Hepatocyte (in vitro differentiated cells): ENCODE measurements around the gene MYRF.

ENCODE experiments used
- CTCF ChIP-seq: fragments of 200-600 bp; sonication (generic); IDR thresholded peaks from 2 replicates; pipeline ENCODE4 v1.5.1; 2016; ENCODE audit warnings: antibody characterized with exemption, mild to moderate bottlenecking; ENCODE audit not compliant: poor library complexity
- EZH2 ChIP-seq: fragments of 200-600 bp; sonication (generic); IDR thresholded peaks from 2 replicates; pipeline ENCODE4 v1.6.1; 2016; ENCODE audit warnings: antibody characterized with exemption, mild to moderate bottlenecking, borderline replicate concordance
- EZH2phosphoT487 ChIP-seq: fragments of 200-600 bp; sonication (generic); IDR thresholded peaks from one replicate; pipeline ENCODE4 v1.6.1; 2018; ENCODE audit warnings: antibody characterized with exemption, mild to moderate bottlenecking, low read depth, moderate library complexity; ENCODE audit not compliant: unreplicated experiment, severe bottlenecking

DNA sequence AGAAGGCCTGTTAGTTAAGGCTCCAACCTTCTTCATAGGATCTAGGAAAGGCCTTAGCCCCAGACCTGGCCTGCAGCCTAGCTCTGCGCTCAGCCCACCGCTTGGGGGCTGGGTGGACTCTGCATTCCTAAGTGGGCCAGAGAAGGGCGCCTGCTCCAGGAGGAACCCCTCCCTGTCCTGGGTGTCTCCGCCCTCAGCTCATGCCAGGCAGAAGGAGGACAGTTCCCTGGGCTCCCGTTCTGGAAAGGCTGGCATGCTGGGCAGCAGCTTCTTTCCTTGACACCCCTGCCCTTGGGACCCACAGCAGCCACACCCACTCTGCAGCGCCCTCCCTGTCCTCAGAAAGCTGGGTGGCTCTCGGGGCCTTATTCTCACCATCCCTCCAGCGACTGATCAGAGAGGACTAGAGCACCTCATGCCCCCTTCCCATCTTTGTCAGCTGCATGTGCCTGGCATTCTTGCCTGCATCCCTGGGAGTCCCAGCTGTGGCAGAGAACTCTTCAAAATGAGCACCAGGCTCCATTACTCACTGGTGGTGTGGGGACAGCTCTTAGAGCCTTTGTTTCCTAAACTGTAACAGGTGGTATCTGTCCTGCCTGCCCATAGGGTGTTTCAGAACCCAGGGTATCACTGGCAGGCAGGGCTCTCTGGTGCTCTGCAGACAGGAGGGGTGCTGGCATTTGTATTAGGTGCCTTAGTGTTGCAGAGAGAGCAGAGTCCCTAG is 20.3 kb upstream of the MYRF start:
- TF ChIP-seq CTCF = no peak
- no peak for TF ChIP-seq EZH2
- TF ChIP-seq EZH2phosphoT487 = no peak
